ENCODE data around the gene MBD3.
A peak's percentile ranks its signal among the peaks of the same experiment; 100 is the strongest.

Gene MBD3

GRCh38 chr19:1620502-1620901, 27.8 kb upstream of the MBD3 start:
- DNase-seq (ENCODE audit: low read depth, low spot score), result no peak
- no peak overlapping the region for H3K4me3 ChIP-seq (ENCODE audit: low read length)

DNA sequence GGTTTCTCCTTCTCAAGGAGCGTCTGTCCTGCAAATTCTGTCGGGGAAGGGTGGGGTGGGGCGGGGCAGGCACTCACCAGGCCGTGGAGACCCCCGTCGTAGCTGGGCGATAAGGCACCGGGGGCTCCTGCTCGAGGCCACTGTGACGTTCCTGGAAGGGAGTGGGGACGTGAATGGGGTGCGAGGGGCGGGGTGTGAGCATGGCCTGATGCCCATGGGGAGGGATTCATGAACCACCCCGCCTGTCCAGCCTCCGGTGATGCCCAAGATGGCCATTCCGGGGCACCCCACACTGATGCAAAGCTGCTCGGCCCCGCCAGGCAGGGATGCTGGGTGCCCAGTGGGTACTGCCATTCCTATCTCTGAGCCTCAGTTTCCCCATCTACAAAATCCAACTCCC, 27.0 kb upstream of the MBD3 start:
- no peak overlapping the region for H3K4me3 ChIP-seq (ENCODE audit: low read length)
- no peak for DNase-seq (ENCODE audit: low read depth, low spot score)

- DNase-seq (ENCODE audit: low read depth, low spot score), result no peak
- no peak overlapping the region for H3K4me3 ChIP-seq (ENCODE audit: low read length)
These were observed 26.4 kb upstream of the MBD3 start for GRCh38 chr19:1619094-1619439.

- DNase-seq (ENCODE audit: low read depth, low spot score), result no peak
- H3K4me3 ChIP-seq (ENCODE audit: low read length), result no peak overlapping the region
These were observed 25.8 kb upstream of the MBD3 start for GRCh38 chr19:1618157-1619093.

DNA sequence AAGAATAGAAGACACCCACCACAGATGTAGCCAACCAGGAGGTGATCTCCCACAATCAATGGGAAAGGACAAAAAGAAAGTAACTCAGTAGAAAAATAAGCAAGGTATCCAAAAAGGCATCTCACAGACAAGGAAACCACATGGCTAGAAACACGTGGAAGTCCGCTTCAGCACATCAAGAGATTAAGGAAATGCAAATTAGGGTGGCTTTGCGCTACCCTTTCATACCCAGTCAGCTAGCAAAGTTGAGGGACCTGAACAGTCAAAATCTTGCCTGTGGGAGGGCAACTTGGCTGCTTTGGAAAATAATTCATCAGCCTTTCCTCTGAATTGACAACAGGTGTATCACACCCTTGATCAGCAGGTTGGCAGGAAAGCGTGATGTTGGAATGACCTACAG, 24.2 kb upstream of the MBD3 start:
- no peak for DNase-seq (ENCODE audit: low read depth, low spot score)
- no peak overlapping the region for H3K4me3 ChIP-seq (ENCODE audit: low read length)

DNA sequence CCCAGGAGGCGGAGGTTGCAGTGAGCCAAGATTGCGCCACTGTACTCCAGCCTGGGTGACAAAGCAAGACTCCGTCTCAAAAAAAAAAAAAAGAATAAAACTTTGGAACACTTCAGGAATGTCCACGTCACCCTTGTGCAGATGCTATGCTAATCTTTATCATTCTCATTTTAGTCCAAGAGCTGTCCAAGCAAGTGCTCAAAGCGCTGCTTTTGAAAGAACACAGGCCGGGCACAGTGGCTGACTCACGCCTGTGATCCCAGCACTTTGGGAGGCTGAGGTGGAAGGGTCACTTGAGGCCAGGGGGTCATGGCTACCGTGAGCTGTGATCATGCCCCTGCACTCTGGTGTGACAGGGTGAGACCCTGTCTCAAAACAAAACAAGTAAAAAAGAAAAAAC, 23.7 kb upstream of the MBD3 start:
- H3K4me3 ChIP-seq (ENCODE audit: low read length), result no peak overlapping the region
- DNase-seq (ENCODE audit: low read depth, low spot score), result no peak

GRCh38 chr19:1615156-1615765, 22.6 kb upstream of the MBD3 start:
- DNase-seq (ENCODE audit: low read depth, low spot score), result no peak
- H3K4me3 ChIP-seq (ENCODE audit: low read length), result no peak overlapping the region

DNA sequence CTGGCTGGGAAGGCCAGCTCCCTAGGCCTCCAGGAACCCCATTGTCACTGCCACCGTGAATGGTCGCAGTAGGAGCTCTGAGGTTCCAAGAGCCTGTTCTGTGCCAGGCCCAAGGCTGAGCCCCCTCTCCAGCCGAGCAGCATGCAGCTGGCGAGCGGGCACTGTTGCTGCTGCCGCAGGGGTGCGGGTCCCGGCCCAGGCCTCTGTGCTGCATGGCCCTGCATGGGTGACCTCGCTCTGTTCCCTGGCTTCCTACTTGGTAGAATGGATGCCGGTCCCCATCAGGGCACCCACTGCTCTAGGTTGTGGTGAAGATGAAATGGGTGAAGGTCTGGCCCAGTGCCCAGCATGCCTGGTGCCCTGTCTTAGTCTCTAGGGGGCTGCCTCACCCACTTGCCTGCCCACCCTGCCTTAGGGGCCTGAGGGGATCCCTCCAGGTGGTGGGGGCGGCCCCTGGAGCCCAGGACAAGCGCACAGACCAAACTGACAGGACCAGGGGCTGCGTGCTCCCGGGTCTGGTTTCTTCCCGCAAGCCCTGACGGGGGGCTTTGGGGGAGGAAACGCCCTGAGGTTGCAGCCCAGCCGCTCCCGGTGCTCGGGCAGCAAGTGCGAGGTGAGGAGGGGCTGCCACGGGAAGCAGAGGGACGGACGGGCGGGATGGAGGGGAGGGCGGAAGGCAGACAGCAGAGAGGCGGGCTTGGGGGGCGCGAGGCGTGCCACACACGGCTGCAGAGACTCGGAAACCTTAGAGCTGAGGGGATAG, 21.3 kb upstream of the MBD3 start:
- DNase-seq (ENCODE audit: low read depth, low spot score), result no peak
- no peak overlapping the region for H3K4me3 ChIP-seq (ENCODE audit: low read length)

DNA sequence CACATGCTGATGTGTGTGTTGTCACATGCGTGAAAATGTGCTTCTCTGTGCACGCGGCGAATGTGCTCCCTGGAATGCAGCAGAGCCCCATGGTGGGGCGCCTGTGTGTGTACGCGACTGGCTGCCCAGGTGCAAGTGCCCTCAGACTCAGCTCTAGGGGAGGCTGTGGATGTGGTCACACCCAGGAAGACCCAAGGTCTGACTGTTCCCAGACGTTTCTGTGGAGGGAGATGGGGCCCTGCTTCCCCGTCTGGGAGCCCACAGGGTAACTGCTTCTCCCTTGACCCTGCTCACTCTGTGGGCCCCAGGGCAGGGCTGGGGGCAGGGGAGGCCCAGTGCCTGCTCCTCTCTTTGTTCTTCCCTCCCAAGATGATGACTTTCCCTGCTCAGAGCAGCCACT, 20.5 kb upstream of the MBD3 start:
- H3K4me3 ChIP-seq (ENCODE audit: low read length), result no peak overlapping the region
- no peak for DNase-seq (ENCODE audit: low read depth, low spot score)

- H3K4me3 ChIP-seq (ENCODE audit: low read length), result no peak overlapping the region
- no peak for DNase-seq (ENCODE audit: low read depth, low spot score)
These were observed 19.7 kb upstream of the MBD3 start for GRCh38 chr19:1612114-1613086.

DNA sequence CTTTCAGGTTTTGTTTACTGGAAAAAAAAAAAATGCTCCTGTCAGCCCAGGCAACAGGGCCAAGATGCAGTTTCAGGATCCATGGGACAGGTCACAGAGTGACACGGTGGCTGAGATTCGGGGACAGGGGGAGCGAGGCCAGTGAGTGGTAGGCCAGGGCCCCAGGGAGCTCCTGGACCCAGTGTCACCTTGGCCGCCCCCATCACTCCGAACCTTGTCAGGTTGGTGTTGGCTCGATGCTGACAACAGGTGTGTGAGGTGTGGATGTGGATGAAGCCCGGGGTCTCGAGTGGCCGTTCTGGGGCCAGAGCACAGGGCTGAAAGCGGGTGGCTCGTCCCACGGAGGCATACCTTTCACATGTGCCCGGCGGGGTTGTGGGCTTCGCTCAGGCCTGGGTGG, 18.7 kb upstream of the MBD3 start:
- no peak for DNase-seq (ENCODE audit: low read depth, low spot score)
- no peak overlapping the region for H3K4me3 ChIP-seq (ENCODE audit: low read length)

- H3K4me3 ChIP-seq (ENCODE audit: low read length), result no peak overlapping the region
- no peak for DNase-seq (ENCODE audit: low read depth, low spot score)
These were observed 17.9 kb upstream of the MBD3 start for GRCh38 chr19:1610579-1610978.

DNA sequence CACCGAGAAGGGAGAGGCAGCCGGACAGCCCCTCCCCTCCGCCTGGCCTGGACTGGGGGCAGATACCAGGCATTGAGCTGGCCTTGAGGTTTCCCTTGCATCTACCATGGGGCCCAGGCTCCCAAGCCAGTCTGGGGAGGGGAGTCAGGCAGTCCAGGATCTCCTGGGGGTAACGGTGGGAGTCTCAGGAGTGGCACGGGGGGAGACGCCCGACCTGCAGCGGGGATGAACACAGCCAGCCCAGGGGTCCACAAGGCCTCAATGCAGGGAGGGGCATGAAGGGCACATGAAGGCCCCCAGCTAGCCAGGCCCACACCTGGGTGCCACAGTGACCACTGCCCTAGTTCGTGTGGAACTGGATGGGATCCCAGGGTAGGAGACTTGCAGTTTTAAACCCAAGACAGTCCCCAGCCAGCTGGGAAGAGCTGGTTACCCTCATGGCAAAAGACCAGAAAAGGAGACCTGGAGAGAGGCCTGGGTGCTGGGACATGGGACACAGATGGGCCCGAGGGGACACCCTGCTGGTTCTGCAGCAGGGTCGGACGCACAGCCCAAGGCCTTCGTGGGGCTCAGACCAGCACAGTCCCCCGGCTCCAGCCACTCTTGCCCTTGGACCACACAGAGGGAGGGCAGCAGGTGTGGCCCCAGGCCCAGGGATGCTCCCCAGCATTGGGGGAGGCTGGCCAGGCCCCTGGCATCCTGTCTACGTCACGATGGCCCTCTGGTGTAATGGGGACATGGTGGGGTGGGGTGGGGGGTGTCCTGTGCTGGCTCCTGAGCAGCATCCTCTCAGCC, 17.2 kb upstream of the MBD3 start:
- no peak for DNase-seq (ENCODE audit: low read depth, low spot score)
- no peak overlapping the region for H3K4me3 ChIP-seq (ENCODE audit: low read length)

DNA sequence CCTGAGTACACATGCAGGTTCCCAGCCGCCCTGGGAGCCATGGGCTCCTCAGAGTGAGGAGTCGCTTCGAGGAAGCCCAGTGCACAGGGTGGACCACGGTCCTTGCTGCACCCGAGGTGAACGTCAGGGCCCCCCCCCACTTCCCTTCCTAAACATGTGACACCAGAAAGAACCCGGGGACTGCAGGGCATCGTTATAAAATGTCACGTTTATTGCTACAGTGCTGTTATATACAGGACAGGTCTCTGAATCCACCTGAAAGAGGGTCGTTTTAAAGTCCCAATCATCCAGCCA, 16.4 kb upstream of the MBD3 start:
- DNase-seq (ENCODE audit: low read depth, low spot score), result no peak
- no peak overlapping the region for H3K4me3 ChIP-seq (ENCODE audit: low read length)

GRCh38 chr19:1608359-1609102, 15.9 kb upstream of the MBD3 start:
- H3K4me3 ChIP-seq (ENCODE audit: low read length), result no peak overlapping the region
- DNase-seq (ENCODE audit: low read depth, low spot score), result no peak

GRCh38 chr19:1606138-1606651, 13.5 kb upstream of the MBD3 start:
- H3K4me3 ChIP-seq (ENCODE audit: low read length), result peak overlapping the region; percentile 76
- no peak for DNase-seq (ENCODE audit: low read depth, low spot score)

- peak within 1 kb of the TSS; percentile 76 for H3K4me3 ChIP-seq (ENCODE audit: low read length)
- peak; percentile 91 for DNase-seq (ENCODE audit: low read depth, low spot score)
These were observed 12.8 kb upstream of the MBD3 start, which contains the start of gene UQCR11 for GRCh38 chr19:1605236-1606137. Gene UQCR11 (minus strand): TSS chr19:1605462. CDS start chr19:1605409, 53 bp downstream.

Measured in Jurkat, Clone E6-1 (cell line).